NCI-H82 treated with DMSO at 0.1 percent for 48 hours (cell line): Measurements from ENCODE around the gene EFCAB3.
"Not testable (repeated sequence)": the region's sequence is repeated elsewhere in the genome, so short reads cannot be mapped to it uniquely, and the experiment has no call there.

ENCODE experiments used
- DNase-seq: peaks from one replicate; lab custom pipeline; 2025; ENCODE audit not compliant: unreplicated experiment; lab: John Stamatoyannopoulos, UW

Gene EFCAB3

GRCh38 chr17:62464422-62464821 is 84.1 kb downstream of the EFCAB3 start:
- peak; percentile 65 for DNase-seq

GRCh38 chr17:62465271-62465670 is 84.9 kb downstream of the EFCAB3 start:
- DNase-seq = not testable (repeated sequence)
